Measurements from ENCODE around the gene RPS6KC1.
"Not testable (repeated sequence)": the region's sequence is repeated elsewhere in the genome, so short reads cannot be mapped to it uniquely, and the experiment has no call there.

The RPS6KC1 gene

DNA sequence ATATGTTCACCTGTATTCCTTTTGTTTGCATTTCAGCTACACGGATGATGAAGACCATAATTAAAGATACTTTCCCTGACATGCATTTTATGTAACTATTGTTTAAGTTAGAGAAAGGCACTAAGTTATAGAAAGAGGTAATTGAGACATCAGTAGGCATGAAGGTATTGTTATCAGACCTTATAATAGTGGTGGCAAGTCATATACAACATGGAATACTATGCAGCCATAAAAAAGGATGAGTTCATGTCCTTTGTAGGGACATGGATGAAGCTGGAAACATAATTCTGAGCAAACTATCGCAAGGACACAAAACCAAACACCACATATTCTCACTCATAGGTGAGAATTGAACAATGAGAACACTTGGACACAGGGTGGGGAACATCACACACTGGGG is 109.4 kb downstream of the RPS6KC1 start:
- DNase-seq, result not testable (repeated sequence)

GRCh38 chr1:213162338-213162737 is 111.3 kb downstream of the RPS6KC1 start:
- no peak for DNase-seq

DNA sequence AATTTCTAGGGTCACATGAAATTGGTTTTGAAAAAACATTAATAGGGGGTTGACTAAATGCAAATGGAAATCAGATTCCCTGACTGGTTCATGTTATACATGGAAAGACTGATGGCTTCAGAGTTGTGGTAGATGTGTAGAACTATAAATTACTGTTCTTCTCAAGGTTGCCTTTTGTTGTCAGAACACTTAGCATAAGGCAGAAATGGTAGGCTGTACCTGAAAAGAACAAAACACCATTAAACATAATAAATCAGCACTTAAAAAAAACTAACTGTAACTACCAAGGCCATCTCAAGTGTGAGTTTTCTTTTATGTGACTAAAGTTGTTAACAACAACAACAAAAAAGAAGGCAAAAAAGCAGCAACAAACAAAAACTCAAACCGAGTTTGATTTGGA is 111.8 kb downstream of the RPS6KC1 start:
- no peak for DNase-seq

DNA sequence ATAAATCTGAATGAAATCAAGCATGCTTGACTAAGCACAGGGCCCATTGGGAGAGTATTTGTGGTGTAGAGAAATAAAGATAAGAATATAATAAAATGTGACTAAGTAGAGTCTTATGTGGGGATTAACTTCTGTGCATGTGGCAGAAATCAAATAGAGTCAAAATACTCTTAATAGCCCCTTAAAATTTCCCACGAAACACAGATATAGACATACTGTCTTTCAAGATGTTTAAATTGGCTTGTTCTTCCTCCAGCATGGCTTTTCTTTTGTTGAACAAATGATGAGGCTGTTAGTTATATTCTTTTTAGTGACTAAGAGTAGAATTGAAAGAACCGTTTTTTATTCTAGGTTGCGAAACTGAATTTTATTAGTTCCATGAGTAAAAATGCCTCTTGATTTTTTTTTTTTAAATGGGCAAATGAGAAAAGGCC is 112.3 kb downstream of the RPS6KC1 start:
- DNase-seq, result no peak

DNA sequence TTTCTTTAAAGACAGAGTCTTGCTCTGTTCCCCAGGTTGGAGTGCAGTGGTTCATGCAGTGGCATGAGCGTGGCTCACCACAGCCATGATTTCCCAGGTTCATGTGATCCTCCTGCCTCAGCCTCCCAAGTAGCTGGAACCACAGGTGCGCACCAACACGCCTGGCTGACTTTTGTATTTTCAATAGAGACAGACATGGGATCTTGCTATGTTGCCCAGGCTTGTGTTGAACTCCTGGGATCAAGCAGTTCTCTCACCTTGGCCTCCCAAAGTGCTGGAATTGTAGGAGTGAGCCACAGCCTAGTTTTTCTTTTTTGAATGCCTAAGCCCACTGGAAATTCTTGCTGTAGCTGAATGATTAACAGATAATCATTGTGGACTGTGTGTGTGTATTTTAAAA is 113.5 kb downstream of the RPS6KC1 start:
- DNase-seq, result no peak

DNA sequence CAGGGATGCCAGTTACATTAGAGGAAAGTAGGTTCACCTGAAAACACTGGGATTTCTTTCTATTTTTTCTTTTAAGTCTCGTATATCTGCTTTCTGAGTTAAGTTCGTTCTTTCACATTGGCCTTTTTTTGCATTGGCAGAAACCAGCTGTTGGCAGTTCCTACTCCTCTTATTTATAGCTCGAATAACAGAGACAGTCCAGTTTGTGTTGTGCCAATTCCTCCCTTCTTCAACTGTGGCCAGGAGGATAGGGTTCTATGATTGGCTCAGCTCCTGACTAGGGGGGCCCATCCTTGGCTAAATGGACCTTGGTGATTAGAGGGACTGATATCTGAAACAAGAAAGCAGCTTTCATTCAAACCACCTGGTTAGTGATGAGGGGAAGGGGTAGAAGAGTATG is 115.8 kb downstream of the RPS6KC1 start:
- no peak for DNase-seq

DNA sequence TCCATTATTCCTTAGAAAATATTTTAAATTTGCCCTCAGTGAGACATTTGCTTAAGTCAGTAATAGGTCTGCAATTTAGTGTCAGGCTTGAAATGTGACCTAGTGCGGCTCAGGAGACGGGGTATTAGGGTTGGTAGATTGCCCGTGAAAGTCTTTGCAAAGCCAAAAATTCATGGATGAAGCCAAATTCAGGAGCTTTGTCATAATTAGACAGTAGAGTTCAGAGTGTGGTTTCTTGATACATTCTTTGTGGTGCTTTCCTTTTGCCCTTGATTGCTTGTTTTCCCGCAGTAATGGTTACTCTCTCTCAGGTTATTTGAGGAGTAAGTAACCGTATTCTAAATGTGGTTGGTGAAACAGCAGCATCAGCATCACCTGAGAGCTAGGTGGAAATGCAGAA is 120.7 kb downstream of the RPS6KC1 start:
- DNase-seq, result no peak

DNA sequence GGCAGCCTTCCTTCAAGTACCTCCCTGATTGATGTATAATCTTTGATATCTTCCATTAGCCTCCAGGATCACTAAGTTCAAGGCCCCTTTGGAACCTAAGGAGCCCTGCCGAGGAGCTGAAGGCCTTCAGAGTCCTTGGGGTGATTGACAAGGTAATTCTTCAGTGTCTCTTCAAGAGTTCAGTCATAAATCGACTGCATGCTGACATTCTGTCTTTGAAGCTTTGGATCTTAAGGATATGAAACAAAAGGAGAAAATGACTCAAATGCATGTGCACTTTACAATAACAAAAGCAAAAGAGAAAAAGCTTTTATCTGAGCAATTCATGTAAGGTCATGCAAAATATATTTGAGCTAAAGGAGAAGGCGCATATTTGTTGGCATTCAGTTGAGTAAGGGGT is 125.3 kb downstream of the RPS6KC1 start:
- DNase-seq, result no peak

GRCh38 chr1:213179784-213180183 is 128.7 kb downstream of the RPS6KC1 start:
- DNase-seq, result no peak

DNA sequence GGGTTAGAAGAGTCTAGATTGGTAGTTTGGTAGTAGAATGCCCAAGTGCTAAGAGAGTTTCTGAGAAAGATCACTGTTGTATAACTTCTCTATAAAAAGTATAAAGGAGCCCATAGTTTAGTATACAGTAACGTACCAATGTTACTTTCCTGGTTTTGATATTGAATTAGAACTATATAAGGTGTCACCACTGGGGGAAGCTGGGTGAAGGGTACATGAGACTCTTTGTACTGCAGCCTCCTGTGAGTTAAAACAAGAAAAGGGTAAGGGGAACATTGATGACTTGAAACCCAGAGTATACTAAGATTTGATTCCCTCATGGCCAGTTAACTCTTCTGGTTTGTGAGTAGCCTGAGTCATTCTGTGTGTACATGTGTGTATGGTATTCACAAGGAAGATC is 129.8 kb downstream of the RPS6KC1 start:
- DNase-seq, result no peak

- no peak for DNase-seq
These were observed 132.1 kb downstream of the RPS6KC1 start for GRCh38 chr1:213183036-213183672.

GRCh38 chr1:213186168-213186567 is 135.1 kb downstream of the RPS6KC1 start:
- DNase-seq, result no peak

DNA sequence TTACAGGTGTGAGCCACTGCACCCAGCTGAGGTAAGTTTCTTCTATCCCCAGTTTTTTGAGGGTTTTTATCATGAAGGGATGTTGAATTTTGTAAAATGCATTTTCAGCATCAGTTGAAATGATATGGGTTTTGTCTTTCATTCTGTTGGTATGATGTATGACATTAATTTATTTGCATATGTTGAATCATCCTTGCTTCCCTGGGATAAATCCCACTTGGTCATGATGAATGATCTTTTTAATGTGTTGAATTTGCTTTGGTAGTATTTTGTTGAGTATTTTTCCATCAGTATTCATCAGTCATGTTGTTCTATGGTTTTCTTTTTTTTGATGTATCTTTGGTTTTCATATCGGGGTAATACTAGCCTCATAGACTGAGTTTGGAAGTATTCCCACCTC is 141.0 kb downstream of the RPS6KC1 start:
- no peak for DNase-seq

GRCh38 chr1:213194383-213194782 is 143.3 kb downstream of the RPS6KC1 start:
- DNase-seq, result no peak

- DNase-seq, result no peak
These were observed 143.8 kb downstream of the RPS6KC1 start for GRCh38 chr1:213194855-213195254.

DNA sequence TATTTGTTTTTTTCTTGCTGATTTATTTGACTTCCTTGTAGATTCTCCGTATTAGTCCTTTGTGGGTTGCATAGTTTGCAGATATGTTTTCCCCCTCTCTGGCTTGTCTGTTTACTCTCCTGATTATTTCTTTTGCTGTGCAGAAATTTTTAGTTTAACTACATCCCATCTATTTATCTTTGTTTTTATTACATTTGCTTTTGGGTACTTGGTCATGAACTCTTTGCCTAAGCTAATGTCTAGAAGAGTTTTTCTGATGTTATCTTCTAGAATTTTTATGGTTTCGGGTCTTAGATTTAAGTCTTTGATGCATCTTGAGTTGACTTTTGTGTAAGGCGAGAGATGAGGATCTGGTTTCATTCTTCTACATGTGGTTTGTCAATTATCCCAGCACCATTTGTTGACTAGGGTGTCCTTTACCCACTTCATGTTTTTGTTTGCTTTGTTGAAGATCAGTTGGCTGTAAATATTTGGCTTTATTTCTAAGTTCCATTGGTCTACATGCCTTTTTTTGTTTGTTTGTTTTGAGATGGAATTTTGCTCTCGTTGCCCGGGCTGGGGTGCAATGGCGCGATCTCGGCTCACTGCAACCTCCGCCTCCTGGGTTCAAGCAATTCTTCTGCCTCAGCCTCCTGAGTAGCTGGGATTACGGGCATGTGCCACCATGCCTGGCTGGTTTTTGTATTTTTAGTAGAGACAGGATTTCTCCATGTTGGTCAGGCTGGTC is 145.4 kb downstream of the RPS6KC1 start:
- DNase-seq, result not testable (repeated sequence)

GRCh38 chr1:213200630-213201029 is 149.6 kb downstream of the RPS6KC1 start:
- DNase-seq, result no peak

DNA sequence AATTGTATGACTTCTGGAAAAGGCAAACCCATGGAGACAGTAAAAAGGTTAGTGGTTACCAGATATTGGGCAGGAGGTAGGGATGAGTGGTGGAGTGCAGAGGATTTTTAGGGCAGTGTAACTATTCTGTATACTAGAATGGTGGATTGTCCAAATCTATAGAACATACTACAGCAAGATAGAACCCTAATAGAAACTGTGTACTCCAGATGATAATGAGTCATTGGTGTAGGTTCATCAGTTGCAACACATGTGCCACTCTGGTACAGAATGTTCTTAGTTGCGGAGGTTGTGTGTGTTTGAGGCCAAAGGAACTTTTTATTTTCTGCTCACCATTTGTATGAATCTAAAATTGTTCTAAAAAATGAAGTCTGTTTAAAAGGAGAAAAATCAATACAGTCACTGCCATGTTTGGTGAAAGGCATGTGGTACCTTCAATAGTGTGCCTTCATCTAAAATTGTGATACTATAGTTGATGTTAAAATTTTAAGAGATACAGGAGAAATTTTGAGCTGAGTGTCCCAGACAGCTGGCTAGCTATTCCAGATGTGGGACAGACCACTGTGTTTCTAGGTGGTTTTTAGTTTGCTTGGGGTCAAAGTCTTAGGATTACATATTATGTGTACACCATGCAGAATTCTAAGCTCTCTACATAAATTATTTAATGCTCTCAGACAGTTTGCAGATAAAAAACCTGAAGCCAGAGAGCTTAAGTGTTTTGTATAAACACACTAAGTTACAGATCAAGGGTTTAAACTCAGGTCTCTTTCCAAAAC is 150.5 kb downstream of the RPS6KC1 start:
- DNase-seq, result no peak

DNA sequence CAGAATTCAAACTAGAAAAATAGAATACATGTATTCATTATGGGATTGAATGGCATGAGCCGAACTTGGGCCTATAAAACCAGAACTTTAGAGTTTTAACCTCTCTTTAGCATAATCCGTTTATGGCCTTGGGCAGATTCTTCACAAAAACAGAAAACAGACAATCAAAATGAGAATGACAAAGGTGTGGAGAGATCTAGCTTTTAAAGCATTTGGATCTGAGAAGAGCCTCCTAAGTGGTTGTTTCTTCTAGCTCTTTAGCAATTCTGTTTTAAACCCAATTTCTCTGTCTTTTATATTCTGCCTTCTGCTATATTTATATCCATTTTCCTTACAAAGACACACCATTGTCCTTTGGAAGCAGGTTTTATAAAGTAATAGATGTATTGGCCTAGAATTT is 160.2 kb downstream of the RPS6KC1 start:
- no peak for DNase-seq

- DNase-seq, result not testable (repeated sequence)
These were observed 168.0 kb downstream of the RPS6KC1 start for GRCh38 chr1:213219076-213219475.

GRCh38 chr1:213221209-213221608 is 170.2 kb downstream of the RPS6KC1 start:
- no peak for DNase-seq

DNA sequence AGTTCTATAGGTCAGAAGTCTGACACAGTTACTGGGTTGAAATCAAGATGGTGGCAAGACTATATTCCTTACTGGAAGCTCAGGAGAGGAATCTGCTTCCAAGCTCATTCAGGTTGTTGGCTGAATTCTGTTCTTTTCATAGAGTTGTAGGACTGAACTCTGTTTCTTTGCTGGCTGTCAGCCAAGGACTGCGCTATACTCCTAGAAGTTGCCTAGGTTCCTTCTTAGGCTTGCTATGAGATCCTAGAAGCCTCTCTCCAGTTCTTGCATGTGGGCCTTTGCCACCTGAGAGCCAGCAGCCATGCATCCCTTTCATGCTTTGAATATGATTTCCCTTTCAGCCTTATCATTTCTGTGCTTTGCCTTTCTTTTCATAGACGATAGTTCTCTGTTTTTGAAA is 176.4 kb downstream of the RPS6KC1 start:
- no peak for DNase-seq

DNA sequence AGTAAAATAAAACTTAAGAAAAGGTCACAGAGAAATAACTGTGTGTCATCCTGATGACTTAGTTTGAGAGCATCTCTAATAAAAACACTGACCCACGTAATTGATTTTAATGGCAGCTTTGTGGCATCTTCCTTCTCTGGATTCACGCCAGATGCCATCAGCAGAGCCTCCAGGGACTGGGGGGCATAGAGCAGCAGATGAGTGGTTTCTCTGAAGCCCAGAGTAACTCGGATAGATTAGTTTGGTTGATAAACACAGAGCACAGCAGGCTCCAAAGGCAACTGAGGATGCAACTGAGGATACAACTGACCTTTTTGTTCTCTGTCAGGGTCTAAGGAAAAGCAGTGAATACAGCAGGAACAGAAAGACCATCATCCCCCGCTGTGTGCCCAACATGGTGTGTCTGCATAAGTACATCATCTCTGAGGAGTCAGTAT is 180.8 kb downstream of the RPS6KC1 start:
- DNase-seq, result no peak

GRCh38 chr1:213242883-213243282 is 191.8 kb downstream of the RPS6KC1 start:
- DNase-seq, result no peak

Data from activated naive CD4-positive, alpha-beta T cell (primary cell).